Activated gamma-delta T cell treated with Interleukin-2 at 50 U/mL for 16 hours (primary cell): ENCODE data around the gene TYRP1.

Source experiments
- DNase-seq: peaks from one replicate; pipeline ENCODE4 v3.0.0-alpha.2; 2020

TYRP1 gene

DNA sequence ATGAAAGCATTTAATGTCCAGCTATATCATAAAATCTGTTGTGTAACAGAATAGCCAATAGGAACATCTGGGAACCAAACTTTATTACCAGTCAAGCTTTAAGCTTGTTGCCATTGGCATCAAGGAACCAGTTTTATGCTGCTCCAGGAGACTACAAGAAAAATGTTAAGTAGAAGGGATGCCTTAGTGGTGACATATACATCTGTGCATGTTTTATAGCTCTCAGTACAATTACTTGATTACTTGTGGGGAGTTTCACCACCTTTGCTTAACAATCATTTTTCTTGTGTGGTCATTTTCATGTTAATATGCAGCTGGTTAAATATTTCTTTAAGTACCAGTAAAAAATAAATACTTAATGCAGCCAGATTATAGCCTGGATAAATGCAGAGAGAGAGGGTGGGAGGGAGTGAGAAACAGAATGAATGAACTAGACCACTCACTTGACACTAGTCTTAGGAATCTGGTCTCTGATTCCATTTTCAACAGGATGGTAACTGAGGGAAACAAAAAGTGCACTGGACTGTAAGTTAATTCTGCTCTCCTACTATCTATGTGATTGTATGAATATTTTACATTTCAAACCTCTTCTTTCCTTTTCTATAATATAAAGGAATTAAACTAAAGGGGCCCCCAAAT, 45.9 kb downstream of the TYRP1 start:
- DNase-seq = no peak

DNA sequence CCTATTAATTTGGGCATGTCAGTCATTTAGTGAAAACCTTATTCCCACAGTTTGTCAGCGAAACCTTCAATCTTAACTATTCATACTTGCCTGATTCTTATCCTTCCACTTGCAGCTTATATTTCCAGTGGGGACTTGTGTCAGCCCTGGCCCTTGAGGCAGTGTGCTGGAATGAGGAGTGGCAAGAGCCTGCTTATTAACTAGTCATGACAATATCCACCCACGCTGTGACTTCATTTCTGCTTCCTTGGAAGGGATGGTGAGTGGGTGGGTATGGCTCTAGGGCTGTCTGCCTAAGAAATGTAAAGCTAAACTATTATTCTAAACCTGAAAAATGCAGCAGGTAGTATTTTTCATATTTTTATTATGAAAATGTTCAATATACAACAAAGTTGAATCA, 47.7 kb downstream of the TYRP1 start:
- no peak for DNase-seq

DNA sequence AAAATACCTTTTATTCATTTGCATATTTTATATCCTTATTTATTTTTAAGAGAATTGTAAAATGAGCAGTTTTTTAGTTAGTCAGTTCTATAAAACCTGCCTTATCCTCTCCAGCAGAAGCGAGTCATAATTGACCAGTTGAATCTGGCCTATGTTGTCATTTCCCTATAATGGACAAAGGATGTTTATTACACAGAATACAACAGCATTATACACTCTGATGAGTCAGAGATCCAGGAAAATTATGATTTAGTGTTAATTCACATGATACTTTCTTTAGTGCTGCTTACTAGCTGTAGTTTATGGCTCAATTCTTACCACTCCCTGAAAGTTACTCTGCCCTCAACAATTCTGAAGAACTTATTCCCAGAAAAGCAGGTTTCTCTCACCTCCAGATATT, 54.8 kb downstream of the TYRP1 start:
- no peak for DNase-seq

DNA sequence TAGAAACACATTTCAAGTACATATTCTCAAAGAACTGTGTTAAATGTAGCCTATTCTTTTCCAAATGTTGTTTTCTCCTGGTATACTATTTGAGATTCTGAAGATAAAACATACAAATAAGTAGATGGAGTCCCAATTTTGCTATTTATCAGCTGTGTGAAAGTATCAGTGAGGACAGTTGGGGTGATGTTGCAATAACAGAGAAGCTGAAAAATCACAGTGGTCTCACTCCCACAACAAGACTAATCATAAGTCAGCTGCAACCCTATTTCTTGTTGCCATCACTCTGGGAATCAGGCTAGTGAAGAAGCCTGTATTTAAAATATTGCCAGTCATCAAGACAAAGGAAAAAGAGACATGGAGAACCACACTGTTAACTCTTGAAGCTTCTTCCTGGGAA, 55.8 kb downstream of the TYRP1 start:
- DNase-seq = no peak

DNA sequence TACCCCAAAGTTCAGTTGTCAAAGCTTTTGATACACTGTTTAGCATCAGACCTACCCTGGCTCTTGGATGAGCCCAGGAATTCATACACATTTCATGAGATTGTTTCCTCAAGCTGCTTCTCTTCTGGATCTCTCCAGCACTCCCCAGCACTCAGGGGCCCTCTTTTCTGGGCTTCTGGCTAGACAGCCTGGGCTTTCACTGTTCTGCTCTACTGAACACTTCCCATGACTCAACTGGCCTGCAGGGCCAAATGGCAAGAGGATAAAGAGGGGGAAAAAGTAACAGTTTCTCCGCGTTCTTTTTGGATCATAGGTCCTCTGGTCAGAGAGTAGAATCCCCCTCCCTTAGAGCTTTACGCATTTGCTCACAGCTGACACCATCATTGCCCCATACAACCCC, 60.7 kb downstream of the TYRP1 start:
- no peak for DNase-seq

DNA sequence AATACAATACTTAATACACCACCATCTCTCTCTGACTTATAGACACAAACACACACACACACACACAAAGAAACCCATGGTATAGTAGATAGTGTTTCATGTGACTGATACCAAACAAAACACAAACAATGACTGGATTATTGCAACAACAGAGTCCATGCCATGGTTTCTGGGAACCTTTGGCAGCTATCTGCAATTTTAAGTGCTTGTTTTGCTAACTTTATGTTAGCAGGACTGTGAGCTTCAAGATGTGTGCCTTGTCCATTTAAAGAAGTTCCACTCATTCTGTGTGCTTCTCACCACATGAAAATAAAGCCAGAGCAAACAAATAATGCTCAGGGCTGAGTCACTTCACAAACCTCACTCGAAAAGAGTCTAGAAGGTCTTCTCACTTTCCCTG, 66.6 kb downstream of the TYRP1 start:
- no peak for DNase-seq
